NB4 (cell line): ENCODE data around the gene SCARB1.

Source experiments
- DNase-seq: peaks from one replicate; pipeline ENCODE4 v3.0.0; 2010; ENCODE audit warnings: low read depth
- H3K4me3 ChIP-seq: one replicate; pipeline ENCODE4 v1.5.1; 2011; ENCODE audit warnings: mild to moderate bottlenecking, low read depth, low read length, moderate library complexity
- MYC ChIP-seq: IDR thresholded peaks from 2 replicates; pipeline ENCODE4 v1.6.1; 2011; ENCODE audit warnings: low read depth, low read length
- POLR2A ChIP-seq: IDR thresholded peaks from 2 replicates; pipeline ENCODE4 v1.6.1; 2011; ENCODE audit warnings: mild to moderate bottlenecking; ENCODE audit not compliant: insufficient read length; ENCODE audit errors: extremely low read depth
- TF ChIP-seq, protein P1 (sequence below): IDR thresholded peaks from 2 replicates; pipeline ENCODE4 v1.6.1; 2011; ENCODE audit warnings: low read depth, low read length
- TF ChIP-seq, protein P2 (sequence below): IDR thresholded peaks from one replicate; pipeline ENCODE4 v1.5.1; 2012; ENCODE audit warnings: low read depth, low read length

SCARB1 gene

DNA sequence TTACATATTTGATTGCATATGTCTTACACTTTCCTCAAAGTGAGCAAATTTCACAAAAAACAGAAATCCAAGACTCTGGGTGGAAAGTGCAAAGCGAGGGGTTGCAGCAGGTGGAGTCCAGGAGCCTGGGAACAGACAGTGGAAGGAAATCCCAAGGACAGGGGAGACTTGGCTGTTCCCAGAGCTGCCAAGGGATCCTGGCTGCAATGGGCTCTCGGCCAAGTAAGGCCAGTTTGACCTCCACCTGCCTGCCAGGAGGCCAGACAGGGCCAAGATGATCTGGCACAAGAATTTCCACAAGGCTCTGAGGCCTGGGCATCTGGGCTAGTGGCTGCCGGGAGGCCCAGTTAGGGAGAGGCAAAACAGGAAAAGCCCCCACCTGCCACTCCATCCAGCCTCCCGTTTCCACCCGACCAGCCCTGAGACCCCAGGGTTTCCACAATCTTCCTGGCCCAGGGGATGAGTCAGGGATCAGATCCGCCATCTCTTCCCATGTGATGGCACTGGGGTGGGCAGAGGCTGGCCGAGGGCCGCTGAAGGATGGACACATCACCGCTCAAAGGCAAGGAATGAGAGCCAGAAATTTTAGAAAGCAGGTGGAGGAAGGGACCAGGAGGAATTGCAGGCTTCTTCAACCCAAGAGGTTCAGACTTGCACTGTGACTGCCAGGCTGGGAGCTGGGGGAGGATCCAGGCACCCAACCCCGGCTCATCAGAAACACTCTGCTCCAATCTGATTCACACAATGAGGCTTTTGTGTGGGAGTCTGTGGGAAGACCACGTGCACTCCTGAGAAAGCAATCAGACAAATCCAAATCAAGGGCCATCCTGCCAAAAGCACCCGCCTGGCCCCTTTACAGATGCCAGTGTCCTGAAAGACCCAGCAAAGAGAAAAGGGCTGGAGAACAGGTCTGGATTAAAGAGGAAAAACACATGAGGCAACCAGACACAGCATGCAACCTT is 16.3 kb downstream of the SCARB1 start:
- no peak overlapping the region for H3K4me3 ChIP-seq
- TF ChIP-seq, protein P1, sequence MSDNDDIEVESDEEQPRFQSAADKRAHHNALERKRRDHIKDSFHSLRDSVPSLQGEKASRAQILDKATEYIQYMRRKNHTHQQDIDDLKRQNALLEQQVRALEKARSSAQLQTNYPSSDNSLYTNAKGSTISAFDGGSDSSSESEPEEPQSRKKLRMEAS: 0 out of 2 replicates have a peak, but pooled peaks have one; percentile 11
- no peak for TF ChIP-seq MYC
- DNase-seq: no peak

DNA sequence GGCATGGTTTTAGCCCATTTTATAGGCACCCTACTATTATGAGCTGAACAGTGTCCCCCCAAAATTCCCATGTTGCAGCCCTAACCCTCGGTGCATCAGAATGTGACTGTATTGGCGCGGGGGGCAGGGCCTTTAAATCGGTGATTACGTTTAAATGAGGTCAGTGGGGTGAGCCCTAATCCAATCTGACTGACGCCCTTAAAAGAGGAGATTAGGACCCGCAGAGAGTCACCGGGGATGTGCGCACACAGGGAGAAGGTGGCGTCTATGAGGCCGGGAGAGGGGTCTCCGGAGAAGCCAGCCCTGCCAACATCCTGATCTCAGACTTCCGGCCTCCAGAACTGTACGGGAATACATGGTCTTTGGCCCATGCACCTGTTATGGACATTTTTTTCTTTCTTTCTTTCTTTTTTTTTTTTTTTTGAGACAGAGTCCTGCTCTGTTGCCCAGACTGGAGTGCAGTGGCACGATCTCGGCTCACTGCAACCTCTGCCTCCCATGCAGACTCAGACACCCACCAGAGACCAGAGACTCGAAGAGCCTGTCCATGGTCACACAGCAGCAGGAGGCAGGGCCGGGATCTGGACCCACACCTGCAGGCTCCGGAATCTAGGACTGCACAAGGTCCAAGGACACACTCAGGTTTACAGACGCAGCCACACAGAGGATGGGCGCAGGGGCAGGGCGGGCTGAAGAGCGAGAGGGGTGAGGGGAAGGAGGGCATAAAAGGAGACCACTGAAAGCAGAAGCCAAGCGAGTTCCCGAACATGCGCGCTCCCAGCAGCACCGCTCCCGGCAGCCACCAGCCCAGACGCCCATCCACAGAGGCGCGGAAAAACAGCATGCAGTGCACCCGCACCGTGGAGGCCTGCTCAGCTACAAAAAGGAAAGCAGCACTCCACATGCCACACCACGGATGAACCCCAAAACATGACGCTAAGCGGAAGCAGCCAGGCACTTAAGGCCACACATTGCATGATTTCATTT is 19.0 kb downstream of the SCARB1 start:
- H3K4me3 ChIP-seq: no peak overlapping the region
- TF ChIP-seq, protein P2, sequence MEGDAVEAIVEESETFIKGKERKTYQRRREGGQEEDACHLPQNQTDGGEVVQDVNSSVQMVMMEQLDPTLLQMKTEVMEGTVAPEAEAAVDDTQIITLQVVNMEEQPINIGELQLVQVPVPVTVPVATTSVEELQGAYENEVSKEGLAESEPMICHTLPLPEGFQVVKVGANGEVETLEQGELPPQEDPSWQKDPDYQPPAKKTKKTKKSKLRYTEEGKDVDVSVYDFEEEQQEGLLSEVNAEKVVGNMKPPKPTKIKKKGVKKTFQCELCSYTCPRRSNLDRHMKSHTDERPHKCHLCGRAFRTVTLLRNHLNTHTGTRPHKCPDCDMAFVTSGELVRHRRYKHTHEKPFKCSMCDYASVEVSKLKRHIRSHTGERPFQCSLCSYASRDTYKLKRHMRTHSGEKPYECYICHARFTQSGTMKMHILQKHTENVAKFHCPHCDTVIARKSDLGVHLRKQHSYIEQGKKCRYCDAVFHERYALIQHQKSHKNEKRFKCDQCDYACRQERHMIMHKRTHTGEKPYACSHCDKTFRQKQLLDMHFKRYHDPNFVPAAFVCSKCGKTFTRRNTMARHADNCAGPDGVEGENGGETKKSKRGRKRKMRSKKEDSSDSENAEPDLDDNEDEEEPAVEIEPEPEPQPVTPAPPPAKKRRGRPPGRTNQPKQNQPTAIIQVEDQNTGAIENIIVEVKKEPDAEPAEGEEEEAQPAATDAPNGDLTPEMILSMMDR: no peak
- TF ChIP-seq, protein P1: no peak
- TF ChIP-seq POLR2A (no peak), MYC (no peak)
- DNase-seq: no peak

DNA sequence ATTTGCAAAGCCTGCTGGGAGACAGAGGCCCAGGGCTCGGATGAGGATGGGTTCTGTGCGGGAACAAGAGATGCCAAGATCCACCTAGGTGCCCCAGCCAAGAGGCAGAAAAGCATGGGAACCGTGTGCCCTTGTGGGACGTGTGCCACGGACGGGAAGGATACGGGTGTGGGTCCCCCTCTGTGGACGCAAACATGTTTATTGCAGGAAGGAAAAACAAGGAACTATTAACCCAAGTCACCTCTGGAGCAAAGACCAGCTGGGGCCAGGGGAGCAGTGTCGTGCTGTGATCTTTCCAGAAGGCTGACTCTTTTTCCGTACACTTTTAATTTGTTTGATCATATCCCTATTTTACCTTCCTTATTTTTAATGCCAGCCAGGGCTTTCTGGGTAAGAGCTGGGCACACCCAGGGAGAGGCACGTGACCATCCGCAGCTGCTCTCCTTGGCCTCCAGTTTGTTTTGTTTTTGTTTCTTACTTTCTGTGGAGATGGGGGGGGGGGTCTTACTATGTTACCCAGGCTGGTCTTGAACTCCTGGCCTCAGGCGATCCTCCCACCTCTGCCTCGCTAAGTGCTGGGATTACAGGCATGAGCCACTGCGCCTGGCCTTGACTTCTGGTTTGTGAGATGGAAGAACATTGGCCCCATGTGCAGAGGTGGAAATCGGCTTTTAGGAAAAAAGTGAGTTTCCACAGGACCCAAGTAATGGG is 20.7 kb downstream of the SCARB1 start:
- TF ChIP-seq, protein P1: no peak
- no peak for TF ChIP-seq POLR2A
- TF ChIP-seq, protein P2: no peak
- no peak for DNase-seq
- H3K4me3 ChIP-seq: no peak overlapping the region

DNA sequence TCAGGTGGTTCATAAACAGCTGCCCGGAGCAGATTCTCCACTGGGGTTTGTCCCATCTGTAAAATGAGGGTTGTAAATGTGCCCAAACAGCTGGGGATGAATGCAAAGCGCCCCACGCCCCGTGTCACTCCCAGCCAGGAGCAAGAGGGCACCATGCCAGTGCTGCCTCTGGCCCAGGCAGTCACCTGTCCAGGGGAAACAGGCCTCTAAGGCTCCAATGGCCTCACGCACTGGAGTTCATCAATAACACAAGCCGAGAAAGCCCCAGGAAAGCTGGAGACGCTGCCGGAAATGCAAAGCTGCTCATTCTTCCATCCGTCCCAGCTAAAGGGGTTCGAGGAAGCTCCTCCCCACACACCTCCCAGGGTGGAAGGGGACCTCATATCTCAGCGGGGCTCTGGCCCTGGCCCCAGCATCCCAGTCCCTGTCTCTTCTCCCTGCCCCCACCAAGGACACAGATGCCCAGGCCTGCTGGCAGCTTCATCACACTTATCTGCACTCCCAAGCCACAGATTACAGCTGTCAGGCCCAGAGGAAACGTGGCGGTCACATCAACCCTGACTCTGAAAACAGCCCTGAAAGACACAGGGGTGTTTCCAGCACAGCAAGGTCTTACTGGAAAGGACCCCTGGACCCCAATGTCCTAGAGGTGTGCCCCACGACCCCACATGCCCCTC is 21.5 kb downstream of the SCARB1 start:
- no peak overlapping the region for H3K4me3 ChIP-seq
- no peak for DNase-seq
- no peak for TF ChIP-seq MYC

DNA sequence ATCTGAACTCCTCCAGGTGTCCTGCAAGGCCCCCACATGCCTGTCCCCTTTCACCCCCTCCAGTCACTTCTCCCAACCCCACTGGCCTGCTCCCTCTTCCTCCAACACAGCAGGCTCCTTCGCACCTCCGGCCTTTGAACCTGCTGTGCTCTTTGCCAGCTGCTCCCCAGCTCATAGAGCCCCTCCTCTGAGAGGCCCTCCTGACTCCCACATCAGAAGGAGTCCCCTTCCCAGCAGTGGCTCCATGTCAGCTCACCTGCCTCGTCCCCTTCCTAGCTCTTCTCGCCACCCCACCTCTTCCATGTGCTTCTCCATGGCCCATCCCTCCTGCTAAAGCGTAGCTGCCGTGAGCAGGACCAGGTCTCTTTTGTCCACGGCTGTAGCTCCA is 22.1 kb downstream of the SCARB1 start:
- no peak for DNase-seq
- TF ChIP-seq, protein P1: no peak
- TF ChIP-seq, protein P2: no peak
- TF ChIP-seq POLR2A: no peak
- no peak for TF ChIP-seq MYC

DNA sequence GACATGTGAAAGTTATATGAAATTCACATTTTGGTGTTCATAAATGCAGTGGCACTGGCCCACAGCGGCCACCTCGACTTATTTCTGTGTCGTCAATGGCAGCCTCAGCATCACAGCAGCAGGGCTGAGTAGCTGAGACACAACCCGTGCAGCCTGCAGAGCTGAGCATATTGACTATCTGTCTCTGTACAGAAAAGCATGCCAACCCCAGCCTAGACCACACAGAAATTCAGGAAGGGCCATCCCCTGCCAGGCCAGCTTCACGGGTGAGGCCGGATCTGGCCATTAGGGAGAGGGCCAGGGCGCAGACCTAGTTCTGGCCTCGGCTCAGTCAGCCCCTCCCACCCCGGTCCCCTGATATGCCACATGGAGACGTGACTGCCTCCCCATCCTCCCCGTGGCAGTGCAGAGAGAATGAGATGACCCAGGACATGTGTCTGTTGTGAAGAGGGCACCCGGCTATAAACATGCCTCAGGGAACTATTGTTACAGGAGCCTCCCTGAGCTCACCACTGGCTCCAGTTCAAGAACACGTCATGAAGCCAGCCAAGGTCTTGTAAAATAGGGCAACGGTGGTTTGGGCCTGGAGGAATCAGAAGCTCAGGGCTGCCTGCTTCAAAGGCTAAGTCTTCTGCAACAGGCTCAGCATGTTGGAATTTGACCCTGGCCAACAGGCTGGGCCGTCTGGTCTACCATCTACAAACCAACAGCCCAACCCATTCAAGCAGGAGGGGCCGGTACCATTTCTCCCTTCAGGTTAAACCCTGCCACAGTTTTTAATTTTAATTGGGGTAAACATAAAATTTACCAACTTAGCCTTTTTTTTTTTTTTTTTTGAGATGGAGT is 25.5 kb downstream of the SCARB1 start:
- no peak for DNase-seq
- TF ChIP-seq, protein P2: no peak
- TF ChIP-seq, protein P1: no peak
- no peak for TF ChIP-seq POLR2A
- no peak for TF ChIP-seq MYC
- no peak overlapping the region for H3K4me3 ChIP-seq

More for the DNA sequence above, 22.1 kb downstream of the SCARB1 start:
- H3K4me3 ChIP-seq: no peak overlapping the region
